GM21367 (cell line): Measurements from ENCODE around the gene ZNF26.
"Not testable (repeated sequence)": the region's sequence is repeated elsewhere in the genome, so short reads cannot be mapped to it uniquely, and the experiment has no call there.

Source experiments
- ATAC-seq: cut with Tn5 transposase; IDR thresholded peaks from one replicate; pipeline ENCODE4 v1.9.1; 2021; ENCODE audit not compliant: unreplicated experiment

The ZNF26 gene

GRCh38 chr12:132986001-132986884 lies at the start of gene ZNF26:
Gene ZNF26, plus strand, starts transcription at chr12:132986367. Its CDS starts 474 bp downstream, at chr12:132986841.
- peak; percentile 95 for ATAC-seq

- not testable (repeated sequence) for ATAC-seq
These were observed 49.2 kb upstream of the ZNF26 start for GRCh38 chr12:132936921-132937320.

- ATAC-seq: no peak
These were observed 48.7 kb upstream of the ZNF26 start for GRCh38 chr12:132937476-132937875.

GRCh38 chr12:132938807-132939206 lies 47.4 kb upstream of the ZNF26 start:
- ATAC-seq: not testable (repeated sequence)

GRCh38 chr12:132940071-132940719 lies 46.0 kb upstream of the ZNF26 start:
- no peak for ATAC-seq

- no peak for ATAC-seq
These were observed 44.7 kb upstream of the ZNF26 start for GRCh38 chr12:132941336-132941954.

- no peak for ATAC-seq
These were observed 43.6 kb upstream of the ZNF26 start for GRCh38 chr12:132942611-132943010.

GRCh38 chr12:132945806-132946205 lies 40.4 kb upstream of the ZNF26 start:
- no peak for ATAC-seq

- no peak for ATAC-seq
These were observed 39.8 kb upstream of the ZNF26 start for GRCh38 chr12:132946246-132946820.

GRCh38 chr12:132948146-132949066 lies 37.8 kb upstream of the ZNF26 start:
- no peak for ATAC-seq

GRCh38 chr12:132949936-132950837 lies 36.0 kb upstream of the ZNF26 start:
- no peak for ATAC-seq

- ATAC-seq: no peak
These were observed 35.2 kb upstream of the ZNF26 start for GRCh38 chr12:132950844-132951535.

GRCh38 chr12:132951649-132952048 lies 34.5 kb upstream of the ZNF26 start:
- no peak for ATAC-seq

GRCh38 chr12:132952371-132953162 lies 33.6 kb upstream of the ZNF26 start:
- no peak for ATAC-seq

GRCh38 chr12:132953163-132953425 lies 33.1 kb upstream of the ZNF26 start:
- no peak for ATAC-seq

- no peak for ATAC-seq
These were observed 32.4 kb upstream of the ZNF26 start for GRCh38 chr12:132953771-132954170.

- ATAC-seq: no peak
These were observed 31.6 kb upstream of the ZNF26 start for GRCh38 chr12:132954471-132955048.
